NB4 (cell line): ENCODE results near the gene ATRN.
"Not testable (repeated sequence)": the region's sequence is repeated elsewhere in the genome, so short reads cannot be mapped to it uniquely, and the experiment has no call there.

Experiments
- DNase-seq: peaks from one replicate; pipeline ENCODE4 v3.0.0; 2010; ENCODE audit warnings: low read depth
- H3K4me3 ChIP-seq: one replicate; pipeline ENCODE4 v1.5.1; 2011; ENCODE audit warnings: mild to moderate bottlenecking, low read depth, low read length, moderate library complexity
- MYC ChIP-seq: IDR thresholded peaks from 2 replicates; pipeline ENCODE4 v1.6.1; 2011; ENCODE audit warnings: low read depth, low read length
- POLR2A ChIP-seq: IDR thresholded peaks from 2 replicates; pipeline ENCODE4 v1.6.1; 2011; ENCODE audit warnings: mild to moderate bottlenecking; ENCODE audit not compliant: insufficient read length; ENCODE audit errors: extremely low read depth
- TF ChIP-seq, protein P1 (sequence below): IDR thresholded peaks from 2 replicates; pipeline ENCODE4 v1.6.1; 2011; ENCODE audit warnings: low read depth, low read length
- TF ChIP-seq, protein P2 (sequence below): IDR thresholded peaks from one replicate; pipeline ENCODE4 v1.5.1; 2012; ENCODE audit warnings: low read depth, low read length

Gene ATRN

DNA sequence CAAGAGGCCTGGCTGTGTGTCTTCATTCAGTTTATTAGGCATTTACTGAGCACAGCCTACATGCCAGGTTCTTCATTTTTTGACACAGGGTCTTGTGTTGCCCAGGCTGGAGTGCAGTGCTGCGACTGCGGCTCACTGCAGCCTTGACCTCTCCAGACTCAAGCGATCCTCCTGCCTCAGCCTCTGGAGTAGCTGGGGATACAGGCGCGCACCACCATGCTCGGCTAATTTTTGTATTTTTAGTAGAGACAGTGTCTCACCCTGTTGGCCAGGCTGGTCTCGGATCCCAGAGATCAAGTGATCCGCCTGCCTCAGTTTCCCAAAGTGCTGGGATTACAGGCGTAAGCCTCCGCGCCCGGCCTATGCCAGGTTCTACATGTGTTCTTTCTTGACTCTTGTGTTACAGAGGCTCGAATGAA is 601 bp upstream of the ATRN start:
- peak overlapping the region; percentile 79 for H3K4me3 ChIP-seq
- peak; percentile 29 for DNase-seq
- TF ChIP-seq MYC (no peak), POLR2A (no peak)
- TF ChIP-seq, protein P1, sequence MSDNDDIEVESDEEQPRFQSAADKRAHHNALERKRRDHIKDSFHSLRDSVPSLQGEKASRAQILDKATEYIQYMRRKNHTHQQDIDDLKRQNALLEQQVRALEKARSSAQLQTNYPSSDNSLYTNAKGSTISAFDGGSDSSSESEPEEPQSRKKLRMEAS, result no peak
- TF ChIP-seq, protein P2, sequence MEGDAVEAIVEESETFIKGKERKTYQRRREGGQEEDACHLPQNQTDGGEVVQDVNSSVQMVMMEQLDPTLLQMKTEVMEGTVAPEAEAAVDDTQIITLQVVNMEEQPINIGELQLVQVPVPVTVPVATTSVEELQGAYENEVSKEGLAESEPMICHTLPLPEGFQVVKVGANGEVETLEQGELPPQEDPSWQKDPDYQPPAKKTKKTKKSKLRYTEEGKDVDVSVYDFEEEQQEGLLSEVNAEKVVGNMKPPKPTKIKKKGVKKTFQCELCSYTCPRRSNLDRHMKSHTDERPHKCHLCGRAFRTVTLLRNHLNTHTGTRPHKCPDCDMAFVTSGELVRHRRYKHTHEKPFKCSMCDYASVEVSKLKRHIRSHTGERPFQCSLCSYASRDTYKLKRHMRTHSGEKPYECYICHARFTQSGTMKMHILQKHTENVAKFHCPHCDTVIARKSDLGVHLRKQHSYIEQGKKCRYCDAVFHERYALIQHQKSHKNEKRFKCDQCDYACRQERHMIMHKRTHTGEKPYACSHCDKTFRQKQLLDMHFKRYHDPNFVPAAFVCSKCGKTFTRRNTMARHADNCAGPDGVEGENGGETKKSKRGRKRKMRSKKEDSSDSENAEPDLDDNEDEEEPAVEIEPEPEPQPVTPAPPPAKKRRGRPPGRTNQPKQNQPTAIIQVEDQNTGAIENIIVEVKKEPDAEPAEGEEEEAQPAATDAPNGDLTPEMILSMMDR, result no peak

DNA sequence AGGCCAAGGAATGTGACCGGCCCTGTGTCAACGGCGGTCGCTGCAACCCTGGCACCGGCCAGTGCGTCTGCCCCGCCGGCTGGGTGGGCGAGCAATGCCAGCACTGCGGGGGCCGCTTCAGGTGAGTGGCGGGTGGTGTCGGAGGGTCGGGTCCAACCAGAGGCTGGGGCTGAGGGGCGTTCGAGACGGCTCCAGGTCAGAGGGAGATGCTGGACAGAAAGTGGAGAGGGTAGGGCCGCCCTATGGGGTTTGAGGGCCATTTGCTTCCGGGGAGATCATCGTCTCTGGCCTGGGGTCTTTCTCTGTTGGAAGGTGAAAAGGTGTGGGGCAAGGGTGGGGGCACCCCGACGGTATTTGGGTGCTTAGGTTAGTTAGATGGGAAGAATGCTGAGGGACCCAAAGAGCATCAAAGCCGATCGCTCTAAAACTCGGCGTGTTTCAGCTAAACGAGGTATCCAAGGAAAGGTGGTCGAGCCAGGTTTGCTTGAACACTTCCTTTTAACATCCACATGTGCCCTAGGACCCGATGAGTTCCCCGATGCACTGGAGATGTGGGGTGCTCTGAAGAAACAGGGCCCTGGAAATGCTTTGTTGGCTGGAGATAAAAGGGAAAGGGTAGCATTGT is 691 bp downstream of the ATRN start:
- H3K4me3 ChIP-seq, result peak overlapping the region; percentile 84
- TF ChIP-seq, protein P1, result no peak
- no peak for TF ChIP-seq POLR2A
- TF ChIP-seq, protein P2, result no peak
- no peak for TF ChIP-seq MYC
- peak; percentile 19 for DNase-seq

DNA sequence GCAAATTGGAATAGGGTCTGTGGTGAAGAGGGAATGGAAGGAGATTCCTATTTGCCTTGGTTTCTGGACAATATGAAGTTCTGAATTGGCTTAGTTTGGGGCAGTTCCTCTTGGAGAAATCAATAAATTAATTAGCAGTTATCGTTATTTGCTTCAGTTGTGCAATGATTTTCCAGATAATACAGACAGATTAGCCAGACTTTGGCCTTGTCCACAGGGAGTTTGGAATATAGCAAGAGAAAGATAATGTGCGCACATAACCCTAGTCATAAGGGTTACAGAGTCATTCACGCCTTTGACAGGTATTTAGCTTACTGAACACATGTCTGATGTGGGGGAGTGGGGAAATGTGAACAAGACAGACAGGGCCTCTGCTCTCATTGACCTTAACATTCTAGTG is 1.3 kb downstream of the ATRN start:
- TF ChIP-seq, protein P1, result peak; percentile 11; the same call in 1 of the 2 replicates
- TF ChIP-seq POLR2A (no peak), MYC (no peak)
- TF ChIP-seq, protein P2, result no peak
- H3K4me3 ChIP-seq, result peak overlapping the region; percentile 84
- peak; percentile 34 for DNase-seq

DNA sequence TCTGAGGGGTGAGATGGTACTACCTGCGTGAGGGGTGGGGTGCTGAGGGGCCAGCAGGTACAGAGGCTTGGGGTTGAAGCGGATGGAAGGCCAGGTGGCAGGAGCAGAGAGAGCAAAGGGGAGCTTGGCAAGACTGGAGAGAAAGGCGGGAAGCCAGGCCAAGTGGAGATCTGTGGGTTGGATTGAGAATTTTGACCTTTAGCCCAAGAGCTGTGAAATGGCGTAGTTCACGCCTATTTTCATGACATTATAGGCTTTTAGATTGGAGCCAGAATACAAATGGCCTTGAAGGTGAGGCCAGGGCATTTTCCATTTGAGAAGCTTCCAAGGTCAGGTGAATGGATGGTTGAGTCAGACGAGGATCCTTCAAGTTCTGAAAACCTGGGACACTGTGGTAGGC is 2.5 kb downstream of the ATRN start:
- DNase-seq, result no peak
- no peak overlapping the region for H3K4me3 ChIP-seq
- TF ChIP-seq, protein P2, result no peak
- TF ChIP-seq MYC (no peak), POLR2A (no peak)
- TF ChIP-seq, protein P1, result no peak

DNA sequence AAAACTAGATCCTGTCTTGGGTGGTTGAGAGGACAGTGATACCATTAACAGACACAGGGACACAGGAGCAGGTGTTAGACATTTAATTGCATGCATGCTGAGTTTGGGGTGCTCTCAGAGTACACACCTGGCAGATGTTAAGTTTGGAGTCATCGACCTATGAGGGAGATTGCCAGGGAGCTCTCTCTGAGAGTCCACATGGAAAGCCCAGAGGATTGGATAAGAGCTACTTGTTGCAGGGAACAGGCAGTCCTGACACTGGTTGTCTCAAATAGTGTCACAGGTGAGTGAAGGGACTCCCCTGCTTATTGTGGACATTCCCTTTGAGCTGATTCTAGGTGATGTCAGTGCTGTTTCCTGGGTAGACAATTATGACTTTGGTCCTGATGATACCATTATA is 3.1 kb downstream of the ATRN start:
- no peak overlapping the region for H3K4me3 ChIP-seq
- no peak for DNase-seq
- TF ChIP-seq, protein P2, result no peak
- TF ChIP-seq POLR2A (no peak), MYC (no peak)
- TF ChIP-seq, protein P1, result no peak

DNA sequence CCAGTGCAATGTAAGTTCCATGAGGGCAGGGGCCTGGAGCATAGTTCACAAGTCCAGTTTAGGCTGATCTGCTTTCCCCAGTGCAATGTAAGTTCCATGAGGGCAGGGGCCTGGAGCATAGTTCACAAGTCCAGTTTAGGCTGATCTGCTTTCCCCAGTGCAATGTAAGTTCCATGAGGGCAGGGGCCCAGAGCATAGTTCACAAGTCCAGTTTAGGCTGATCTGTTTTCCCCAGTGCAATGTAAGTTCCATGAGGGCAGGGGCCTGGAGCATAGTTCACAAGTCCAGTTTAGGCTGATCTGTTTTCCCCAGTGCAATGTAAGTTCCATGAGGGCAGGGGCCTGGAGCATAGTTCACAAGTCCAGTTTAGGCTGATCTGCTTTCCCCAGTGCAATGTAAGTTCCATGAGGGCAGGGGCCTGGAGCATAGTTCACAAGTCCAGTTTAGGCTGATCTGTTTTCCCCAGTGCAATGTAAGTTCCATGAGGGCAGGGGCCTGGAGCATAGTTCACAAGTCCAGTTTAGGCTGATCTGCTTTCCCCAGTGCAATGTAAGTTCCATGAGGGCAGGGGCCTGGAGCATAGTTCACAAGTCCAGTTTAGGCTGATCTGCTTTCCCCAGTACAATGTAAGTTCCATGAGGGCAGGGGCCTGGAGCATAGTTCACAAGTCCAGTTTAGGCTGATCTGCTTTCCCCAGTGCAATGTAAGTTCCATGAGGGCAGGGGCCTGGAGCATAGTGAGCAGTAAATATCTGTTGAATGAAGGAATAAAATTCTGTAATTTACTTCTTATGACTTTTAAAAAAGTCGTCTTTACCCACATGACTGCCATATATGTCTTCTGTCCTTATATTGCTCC is 6.4 kb downstream of the ATRN start:
- not testable (repeated sequence) for H3K4me3 ChIP-seq

More for the DNA sequence above, 6.4 kb downstream of the ATRN start:
- DNase-seq, result not testable (repeated sequence)
